HG02678 (cell line): ENCODE measurements around the gene CDK5RAP2.
A peak's percentile ranks its signal among the peaks of the same experiment; 100 is the strongest.
"Not testable (repeated sequence)": the region's sequence is repeated elsewhere in the genome, so short reads cannot be mapped to it uniquely, and the experiment has no call there.

Experiments used
- ATAC-seq: cut with Tn5 transposase; IDR thresholded peaks from one replicate; pipeline ENCODE4 v1.9.1; 2021; ENCODE audit warnings: mild to moderate bottlenecking, moderate library complexity; ENCODE audit not compliant: unreplicated experiment

CDK5RAP2 gene

DNA sequence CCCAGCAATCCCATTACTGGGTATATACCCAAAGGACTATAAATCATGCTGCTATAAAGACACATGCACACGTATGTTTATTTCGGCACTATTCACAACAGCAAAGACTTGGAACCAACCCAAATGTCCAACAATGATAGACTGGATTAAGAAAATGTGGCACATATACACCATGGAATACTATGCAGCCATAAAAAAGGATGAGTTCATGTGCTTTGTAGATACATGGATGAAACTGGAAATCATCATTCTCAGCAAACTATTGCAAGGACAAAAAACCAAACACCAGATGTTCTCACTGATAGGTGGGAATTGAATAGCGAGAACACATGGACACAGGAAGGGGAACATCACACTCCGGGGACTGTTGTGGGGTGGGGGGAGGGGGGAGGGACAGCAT lies 64.0 kb downstream of the CDK5RAP2 start:
- not testable (repeated sequence) for ATAC-seq

DNA sequence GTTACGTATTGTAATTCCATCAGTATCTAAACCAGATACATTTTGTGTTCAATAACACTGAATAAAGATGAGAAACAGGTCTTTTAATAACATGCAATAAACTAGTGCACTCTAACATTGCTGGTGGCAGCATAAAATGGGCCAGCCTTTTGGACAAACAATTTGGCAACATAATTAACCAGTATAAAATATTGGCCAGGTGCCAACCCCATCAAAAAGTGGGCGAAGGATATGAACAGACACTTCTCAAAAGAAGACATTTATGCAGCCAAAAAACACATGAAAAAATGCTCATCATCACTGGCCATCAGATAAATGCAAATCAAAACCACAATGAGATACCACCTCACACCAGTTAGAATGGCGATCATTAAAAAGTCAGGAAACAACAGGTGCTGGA lies 64.5 kb downstream of the CDK5RAP2 start:
- ATAC-seq, result not testable (repeated sequence)

DNA sequence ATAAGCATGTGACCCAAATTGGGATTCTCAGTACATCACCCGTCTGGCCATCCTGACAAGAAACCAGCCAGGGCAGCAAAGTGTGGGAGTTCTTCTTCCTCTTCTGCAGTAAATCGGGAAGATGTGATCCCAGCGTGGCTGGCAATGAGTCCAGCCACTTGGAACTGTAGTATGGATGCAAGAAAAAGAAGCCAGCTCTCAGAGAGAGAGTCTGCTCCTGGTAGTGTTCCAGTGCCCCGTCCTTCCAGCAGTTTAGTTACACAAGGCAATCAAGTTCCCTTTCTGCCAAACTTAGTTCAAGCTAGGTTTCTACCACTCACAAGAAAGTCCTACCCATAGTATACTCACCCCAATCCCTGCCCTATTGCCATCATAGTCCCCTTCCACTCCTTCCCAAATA lies 65.6 kb downstream of the CDK5RAP2 start:
- no peak for ATAC-seq

DNA sequence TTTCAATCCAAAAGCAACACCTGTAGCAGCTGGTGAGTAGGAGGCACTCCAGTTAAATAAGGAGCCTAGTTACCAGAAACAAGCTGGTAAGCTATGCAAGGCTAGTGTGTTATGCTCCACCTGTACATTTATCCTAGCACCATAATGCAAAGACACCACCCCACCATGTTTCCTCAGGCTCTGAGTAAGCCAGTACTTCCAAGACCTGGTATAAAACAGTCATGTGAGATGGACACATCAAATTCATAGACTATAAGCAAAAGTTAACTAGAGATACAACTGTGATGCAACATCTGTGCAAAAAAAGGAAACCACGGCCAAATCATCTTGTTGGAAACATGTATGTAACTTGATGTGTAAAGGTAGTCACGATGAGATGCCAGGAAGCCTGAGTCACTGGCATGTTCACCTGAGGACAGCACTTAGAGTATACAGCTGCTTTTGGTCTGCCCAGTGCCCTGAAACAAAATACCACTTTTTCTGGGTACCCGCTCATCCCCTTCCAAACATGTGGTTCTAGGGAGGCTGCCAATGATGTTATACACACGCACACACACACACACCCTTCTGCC lies 66.1 kb downstream of the CDK5RAP2 start:
- no peak for ATAC-seq

DNA sequence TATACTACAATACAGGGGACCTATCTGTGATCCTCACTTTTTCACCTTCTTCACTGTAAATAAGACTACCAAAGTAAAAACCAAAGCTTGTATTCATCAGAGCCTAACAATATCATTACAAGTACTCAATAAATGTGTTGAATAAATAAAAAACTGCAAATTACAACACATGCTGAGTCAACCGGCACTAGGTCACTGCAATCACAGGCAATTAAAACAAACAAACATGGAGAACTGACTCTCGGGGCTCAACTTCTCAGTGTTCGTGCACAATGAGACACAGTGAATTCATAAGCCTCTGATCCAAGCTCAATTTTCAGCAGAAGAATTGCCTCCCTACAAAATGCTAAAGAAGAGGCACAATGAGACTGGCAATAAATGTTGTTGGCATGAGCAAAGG lies 69.2 kb downstream of the CDK5RAP2 start:
- ATAC-seq, result no peak

DNA sequence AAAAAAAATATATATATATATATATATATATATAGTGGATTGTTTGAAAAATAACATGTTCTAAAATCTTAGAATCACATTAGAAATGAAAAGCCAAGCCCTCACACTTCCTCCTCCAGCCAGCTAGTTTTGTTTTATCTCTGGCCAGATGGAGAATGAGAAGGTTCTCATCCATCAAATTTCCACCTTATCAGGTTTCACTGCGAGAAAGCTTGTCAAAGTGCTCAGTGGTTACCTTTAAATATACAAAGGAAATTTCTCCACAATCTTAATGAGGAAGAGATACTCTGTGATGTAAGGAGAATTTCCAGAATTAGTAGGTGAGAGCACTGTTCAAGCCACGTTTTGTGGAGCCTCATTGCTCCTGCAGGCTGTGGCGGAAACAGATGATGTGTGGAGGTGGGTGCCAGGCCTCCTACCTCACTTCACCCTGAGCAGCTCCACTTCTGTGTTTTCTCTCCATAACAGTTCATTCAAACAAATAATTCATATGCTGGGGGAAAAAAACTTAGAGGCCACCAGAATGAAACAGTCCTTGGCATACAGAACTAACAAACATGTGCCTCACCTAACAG lies 71.9 kb downstream of the CDK5RAP2 start:
- ATAC-seq, result no peak

DNA sequence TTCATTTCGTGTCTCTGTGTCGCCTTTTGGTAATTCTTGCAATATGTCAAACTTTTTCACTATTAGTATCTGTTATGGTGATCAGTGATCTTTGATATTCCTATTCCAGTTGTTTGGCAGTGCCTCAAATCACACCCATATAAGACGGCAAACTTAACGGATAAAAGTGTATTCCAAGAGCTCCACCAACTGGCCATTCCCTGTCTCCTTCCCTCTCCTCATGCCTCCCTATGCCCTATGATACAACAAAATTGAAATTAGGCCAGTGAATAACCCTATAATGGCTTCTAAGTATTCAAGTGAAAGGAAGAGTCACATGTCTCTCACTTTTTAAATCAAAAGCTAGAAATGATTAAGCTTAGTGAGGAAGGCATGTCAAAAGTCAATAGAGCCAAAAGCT lies 74.8 kb downstream of the CDK5RAP2 start:
- ATAC-seq, result no peak

DNA sequence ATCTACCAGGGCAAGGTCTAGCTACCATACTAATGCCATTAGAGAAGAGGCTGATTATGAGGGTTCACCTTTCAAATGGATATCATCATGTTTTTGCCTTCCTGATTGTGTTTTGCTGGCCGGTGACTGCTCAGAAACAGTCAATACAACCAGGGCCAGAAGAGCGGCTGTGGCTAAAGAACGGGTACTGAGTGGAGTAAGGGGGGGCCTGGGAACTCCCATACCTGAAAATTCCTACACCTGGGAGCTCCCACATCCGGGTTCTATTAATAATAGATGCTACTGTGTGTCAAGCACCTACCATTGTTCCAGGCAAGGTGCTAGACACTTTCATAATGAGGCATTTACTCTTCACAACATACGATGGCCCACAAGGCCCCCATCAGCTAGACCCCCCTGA lies 79.2 kb downstream of the CDK5RAP2 start:
- no peak for ATAC-seq

DNA sequence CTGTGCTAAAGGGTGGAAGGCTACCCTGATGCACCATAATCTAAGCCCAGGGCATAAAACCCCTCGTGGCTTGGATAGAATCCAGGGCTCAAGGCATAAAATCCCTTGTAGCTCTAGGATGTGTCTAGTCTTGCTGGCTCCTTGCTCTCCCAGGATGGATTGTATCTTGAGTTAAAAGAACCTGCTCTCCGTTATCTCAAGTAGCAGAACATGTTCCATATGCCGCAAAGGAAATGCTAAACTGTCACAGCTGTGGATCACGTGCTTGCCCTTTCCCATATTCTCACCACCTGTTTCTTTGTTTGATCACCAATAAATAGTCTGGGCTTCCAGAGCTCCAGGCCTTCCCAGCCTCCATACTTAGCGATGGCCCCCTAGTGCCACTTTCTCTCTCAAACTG lies 82.1 kb downstream of the CDK5RAP2 start:
- ATAC-seq, result not testable (repeated sequence)

DNA sequence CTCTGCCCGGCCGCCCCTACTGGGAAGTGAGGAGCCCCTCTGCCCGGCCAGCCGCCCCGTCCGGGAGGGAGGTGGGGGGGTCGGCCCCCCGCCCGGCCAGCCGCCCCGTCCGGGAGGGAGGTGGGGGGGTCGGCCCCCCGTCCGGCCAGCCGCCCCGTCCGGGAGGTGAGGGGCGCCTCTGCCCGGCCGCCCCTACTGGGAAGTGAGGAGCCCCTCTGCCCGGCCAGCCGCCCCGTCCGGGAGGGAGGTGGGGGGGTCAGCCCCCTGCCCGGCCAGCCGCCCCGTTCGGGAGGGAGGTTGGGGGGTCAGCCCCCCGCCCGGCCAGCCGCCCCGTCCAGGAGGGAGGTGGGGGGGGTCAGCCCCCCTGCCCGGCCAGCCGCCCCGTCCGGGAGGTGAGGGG lies 83.5 kb downstream of the CDK5RAP2 start:
- not testable (repeated sequence) for ATAC-seq

DNA sequence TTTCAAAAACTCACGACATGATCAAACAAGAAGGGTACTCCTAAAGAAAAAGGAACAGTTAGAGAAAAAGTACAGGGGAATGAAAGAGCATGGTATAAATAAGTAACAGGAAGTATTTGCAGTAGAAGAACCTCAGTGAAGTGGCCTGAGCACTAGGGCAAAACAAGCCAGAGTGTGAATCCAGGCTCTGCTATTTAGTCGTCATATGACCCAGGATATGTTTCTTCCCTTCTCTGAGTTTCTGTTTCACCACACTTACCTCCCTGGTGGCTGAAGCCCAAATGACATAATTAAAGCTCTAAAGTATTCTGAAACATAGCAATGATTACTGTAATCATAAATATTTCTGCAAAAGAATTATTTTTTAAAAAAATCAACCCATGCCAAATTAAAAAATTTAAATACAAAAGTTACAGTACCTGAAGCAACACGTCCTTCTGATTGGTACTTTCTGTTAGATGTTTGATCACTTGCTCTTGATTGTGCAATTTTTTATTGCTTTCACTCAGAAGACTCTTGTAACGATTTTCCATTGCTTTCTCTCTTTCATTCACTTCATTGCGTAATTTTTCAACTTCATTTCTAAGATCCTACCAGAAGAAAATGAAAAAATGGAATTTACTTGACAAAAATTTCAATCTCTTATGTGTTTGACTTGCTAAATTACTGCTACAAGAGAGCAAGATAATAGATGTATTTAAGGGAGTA lies 88.9 kb downstream of the CDK5RAP2 start:
- no peak for ATAC-seq

DNA sequence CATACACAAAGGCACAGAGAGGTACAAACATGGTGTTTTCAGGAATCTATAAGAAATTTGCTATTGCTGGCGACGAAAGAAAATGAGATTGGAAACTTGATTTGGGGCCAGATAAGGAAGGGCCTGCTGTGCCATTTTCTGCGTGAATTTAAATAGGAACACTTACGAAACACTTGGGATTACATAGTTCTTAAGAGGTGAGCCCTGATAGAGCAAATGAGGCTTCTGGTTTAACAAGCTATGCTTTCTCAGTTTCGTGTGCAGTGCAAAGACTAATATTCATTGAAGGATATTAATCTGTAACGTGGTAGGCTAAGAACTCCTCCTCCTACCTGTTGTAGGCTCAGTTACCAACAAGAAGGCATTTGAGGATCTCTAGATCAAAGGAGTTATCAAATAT lies 93.1 kb downstream of the CDK5RAP2 start:
- no peak for ATAC-seq

DNA sequence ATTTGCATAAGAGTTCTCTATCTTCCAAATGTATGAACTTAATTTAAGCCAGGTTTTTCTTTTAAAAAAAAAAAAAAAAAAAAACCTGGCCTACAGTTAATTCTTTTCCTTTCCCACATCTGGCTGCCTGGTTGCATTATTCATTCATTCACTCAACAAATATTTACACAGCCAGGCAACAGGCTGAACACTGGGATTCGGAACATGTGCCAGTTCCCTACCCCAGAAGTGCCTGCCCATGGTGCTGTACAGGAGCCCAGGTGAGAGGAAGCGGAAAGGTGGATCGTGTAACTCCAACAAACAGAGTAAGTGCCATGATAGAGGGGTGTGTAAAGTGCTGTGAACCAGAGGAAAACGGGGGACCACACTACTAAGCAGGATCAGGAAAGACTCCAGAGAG lies 93.6 kb downstream of the CDK5RAP2 start:
- ATAC-seq, result no peak

DNA sequence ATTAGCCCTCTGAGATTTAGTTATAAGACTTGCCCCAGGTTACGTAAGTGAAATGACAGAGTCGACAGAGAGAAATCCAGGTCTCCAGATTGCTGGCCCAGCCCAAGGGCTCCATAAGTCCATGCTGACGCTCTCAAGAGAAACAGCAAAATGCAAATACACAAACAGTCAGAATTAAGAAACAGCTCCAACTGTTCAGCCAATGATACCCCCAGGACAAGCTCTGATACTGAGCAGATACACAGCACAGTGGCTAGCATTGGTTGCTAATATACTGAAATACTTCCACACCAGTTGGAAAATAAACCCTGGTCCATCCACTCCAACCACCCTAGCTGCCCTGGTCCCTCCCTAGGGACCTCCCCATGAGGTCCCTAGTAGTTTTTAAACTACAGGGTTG lies 94.2 kb downstream of the CDK5RAP2 start:
- ATAC-seq, result no peak

DNA sequence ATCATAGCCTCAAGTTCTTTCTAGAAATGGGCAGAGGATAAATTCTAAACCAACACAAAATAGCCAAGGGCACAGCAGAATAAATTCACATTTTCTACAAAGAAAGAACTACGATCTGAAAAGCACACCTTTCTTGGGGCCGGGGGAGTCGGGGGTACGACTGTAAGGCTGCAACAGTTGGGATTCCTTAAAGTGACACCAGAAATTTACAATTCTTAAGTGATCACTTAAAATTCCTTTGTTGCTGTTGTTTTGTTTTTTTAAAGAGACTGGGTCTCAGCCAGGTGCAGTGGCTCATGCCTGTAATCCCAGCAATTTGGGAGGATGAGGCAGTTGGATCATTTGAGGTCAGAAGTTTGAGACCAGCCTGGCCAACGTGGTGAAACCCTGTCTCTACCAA lies 95.8 kb downstream of the CDK5RAP2 start:
- no peak for ATAC-seq

DNA sequence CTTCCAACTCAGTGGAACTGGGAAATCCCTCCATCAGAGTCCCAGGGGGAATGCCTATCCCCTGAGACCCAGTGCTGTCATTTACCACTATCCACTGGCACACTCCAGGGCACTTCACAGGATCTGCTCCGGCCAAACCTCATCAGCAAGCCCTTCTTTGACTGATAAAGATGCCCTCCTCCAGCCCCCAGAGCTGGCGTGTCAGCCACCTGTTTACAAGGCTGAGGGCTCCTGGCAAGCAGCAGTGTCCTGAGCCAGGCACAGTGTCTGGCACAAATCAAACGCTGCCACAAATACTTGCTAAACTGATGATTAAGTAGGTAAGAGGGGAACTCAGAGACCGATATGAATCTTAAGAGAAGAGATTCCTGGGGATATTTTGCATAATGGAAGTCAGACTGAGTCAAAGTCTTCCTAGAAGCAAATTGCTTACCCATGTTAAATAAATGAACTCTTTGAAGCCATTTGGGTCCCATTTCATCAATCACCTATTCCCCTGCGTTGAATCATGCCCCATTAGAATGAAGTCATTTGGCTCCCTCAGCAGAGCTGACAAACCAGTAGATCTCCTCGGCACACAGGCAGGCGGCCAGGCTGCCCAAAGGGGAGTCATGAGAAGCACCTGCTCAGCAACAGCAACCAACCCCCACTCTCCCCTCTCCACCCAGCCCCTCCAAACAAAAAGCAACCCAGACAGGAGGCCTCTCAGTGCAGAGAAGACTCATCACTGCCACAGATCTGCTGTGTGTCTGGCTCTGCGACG lies 97.4 kb downstream of the CDK5RAP2 start:
- no peak for ATAC-seq

DNA sequence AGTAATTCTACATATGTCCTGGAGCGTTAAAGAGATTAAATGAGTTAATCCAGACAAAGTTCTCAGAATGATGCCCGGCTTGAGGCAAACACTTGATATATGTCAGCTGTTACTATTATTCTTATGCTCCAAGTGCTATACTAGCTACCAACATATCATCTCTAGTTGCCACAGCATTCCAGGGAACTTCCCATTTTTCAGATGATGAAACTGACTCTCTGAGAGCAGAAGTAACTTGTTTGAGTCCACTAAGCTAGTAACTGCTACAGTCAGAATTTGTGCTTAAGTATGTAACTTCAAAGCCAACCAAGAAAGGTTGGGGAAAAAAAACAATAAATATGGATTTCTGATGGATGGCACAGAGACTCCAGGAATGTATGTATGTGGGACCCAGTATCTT lies 98.1 kb downstream of the CDK5RAP2 start:
- ATAC-seq, result no peak

DNA sequence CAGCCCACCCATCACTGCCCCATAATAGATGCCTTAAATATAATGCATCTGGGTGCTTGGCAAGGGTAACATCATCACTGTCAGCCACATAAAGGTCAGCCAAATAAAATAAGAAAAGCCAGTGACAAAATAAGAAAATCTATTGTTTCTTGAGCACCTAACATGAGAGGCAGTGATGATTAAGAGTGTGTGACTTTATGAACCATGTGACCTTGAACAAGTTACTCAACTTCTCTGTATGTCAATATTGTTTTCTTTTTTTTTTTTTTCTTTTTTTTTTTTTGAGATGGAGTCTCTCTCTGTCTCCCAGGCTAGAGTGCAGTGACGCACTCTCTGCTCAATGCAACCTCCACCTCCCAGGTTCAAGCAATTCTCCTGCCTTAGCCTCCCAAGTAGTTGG lies 98.7 kb downstream of the CDK5RAP2 start:
- ATAC-seq, result no peak

DNA sequence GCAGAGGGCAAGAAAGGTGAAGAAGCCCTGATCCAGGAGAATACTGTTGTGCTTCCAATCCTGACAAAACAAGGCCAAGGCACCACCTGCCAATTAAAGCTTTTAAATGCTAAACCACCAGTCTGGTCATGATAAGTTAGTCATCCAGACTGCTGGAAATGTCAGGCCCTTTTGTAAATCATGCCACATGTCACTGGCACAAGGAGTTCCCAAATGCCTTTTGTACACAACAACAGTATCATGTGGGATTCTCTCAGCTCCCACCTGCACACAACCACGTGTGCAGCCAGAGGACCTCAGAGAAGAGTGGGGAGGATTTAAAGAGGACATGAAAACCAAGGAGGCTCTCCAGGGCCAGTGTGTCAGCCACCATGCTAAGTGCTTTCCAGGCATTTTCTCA lies 99.3 kb downstream of the CDK5RAP2 start:
- ATAC-seq, result no peak

DNA sequence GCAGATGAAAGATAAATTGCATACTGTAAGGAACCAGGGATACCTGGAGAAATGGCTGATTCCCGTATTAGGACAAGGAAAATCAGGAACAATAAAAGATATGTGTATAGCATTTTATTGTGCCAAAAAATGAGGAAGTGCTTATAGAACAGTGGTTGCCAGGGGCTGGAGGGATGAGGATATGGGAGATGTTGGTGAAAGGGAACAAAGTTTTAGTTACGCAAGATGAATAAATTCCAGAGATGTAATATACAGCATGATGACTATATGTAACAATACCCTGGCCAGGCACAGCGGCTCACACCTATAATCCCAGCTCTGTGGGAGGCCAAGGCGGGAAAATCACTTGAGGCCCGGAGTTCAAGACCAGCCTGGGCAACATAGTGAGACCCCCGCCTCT lies 101.8 kb downstream of the CDK5RAP2 start:
- ATAC-seq, result no peak

DNA sequence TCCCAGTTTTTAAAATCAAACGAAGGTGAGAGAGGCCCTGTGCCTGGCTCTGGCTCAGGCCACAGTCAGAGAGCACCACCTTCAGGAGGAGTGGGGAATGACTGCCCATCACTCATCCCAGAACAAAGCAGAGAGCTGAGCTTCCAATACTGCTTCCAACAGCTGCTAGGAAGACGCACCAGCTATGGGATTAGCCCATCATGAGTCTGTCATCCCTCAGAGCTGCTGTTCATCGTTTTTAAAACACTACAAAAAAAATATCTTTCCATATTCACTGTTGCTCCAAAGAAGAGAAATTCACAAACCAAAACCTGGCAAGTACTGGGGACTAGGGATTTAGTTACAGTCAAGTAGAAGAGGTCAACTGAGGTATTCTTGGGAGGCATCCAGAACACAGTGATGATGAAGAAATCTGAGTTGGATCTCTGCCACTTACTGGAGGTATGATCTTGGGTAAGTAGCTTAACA lies 102.4 kb downstream of the CDK5RAP2 start:
- peak; percentile 50 for ATAC-seq

DNA sequence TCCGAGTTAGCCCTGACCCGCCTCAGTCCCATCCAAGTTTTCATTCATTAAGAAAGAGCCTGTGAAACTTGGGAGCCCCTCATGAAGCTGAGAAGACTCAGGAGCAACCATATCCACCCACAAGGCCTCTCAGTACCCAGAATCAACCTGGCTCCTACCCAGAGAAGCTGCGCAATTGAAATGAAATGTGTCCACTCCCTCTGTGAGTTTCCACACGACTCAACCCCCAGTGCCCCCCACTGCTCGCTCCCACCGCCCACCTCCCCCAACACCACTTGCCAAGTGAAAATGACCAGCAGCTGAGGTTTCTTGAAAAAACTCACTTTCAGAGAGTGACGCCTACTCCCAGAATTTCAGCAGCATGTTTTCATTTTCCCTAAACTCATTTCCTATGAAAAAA lies 104.6 kb downstream of the CDK5RAP2 start:
- ATAC-seq, result no peak
